Keratinocyte (primary cell): ENCODE results near the gene ZNF407.

Experiments
- EZH2 ChIP-seq: IDR thresholded peaks from one replicate; pipeline ENCODE4 v1.6.1; 2012; ENCODE audit warnings: inconsistent platforms, mild to moderate bottlenecking, low read length, moderate library complexity
- TF ChIP-seq, protein P1 (sequence below), 3 experiments: IDR thresholded peaks in 1 of 3; conservative IDR thresholded peaks in 1 of 3; optimal IDR thresholded peaks in 1 of 3; 2 replicates in 2 of 3; 3 replicates in 1 of 3; pipeline versions ENCODE3 to v1.5.1; 2011; ENCODE audit warnings: low read length in 3 of 3, mild to moderate bottlenecking in 3 of 3, moderate library complexity in 2 of 3, control low read depth in 1 of 3, inconsistent platforms in 1 of 3; ENCODE audit not compliant: insufficient read depth in 2 of 3; ENCODE audit errors: extremely low read depth in 1 of 3

DNA sequence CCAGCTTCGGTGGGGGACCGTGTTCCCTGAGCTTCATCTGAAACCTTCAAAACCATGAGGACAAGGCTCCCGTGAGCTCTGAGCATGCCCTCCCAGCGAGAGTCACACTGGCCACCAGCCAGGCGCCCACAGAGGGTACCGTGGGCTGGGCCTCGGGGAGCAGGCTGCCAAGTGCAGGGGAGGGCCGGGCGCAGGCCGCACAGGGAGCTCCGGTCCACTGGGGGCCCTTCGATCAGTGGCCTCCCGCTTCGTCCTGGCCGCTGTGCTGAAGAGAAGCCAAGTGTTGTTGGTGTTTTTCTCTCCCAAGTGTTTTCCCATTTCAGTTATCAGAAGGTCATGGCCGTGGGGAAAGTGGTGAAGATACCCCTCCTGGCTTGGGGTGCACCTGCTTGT lies 466.8 kb downstream of the ZNF407 start:
- TF ChIP-seq, protein P1, sequence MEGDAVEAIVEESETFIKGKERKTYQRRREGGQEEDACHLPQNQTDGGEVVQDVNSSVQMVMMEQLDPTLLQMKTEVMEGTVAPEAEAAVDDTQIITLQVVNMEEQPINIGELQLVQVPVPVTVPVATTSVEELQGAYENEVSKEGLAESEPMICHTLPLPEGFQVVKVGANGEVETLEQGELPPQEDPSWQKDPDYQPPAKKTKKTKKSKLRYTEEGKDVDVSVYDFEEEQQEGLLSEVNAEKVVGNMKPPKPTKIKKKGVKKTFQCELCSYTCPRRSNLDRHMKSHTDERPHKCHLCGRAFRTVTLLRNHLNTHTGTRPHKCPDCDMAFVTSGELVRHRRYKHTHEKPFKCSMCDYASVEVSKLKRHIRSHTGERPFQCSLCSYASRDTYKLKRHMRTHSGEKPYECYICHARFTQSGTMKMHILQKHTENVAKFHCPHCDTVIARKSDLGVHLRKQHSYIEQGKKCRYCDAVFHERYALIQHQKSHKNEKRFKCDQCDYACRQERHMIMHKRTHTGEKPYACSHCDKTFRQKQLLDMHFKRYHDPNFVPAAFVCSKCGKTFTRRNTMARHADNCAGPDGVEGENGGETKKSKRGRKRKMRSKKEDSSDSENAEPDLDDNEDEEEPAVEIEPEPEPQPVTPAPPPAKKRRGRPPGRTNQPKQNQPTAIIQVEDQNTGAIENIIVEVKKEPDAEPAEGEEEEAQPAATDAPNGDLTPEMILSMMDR (optimal IDR thresholded peaks at IDR 0.05 in 1 of 3, IDR thresholded peaks at IDR 0.05 in 1 of 3, conservative IDR thresholded peaks at IDR 0.05 in 1 of 3; ENCODE audit: extremely low read depth in 1 of 3, insufficient read depth in 2 of 3, low read length in 3 of 3): no peak
- no peak for TF ChIP-seq EZH2
